ENCODE measurements around the gene PPP1R7. TPM values are rescaled to one million over a fixed set of nuclear protein-coding genes. Genes with fewer than 3 reads are reported as not detected.

PPP1R7 gene
- total RNA-seq, 1 donor from 2014 or later: 52.9 TPM

- no peaks in the 10 kb centered on the region for H3K36me3 ChIP-seq
- H3K27me3 Mint-ChIP-seq (ENCODE audit: insufficient read depth, low read depth): no peaks in the 10 kb centered on the region
Observed at GRCh38 chr2:241126771-241127202, 23.5 kb upstream of the PPP1R7 start.

DNA sequence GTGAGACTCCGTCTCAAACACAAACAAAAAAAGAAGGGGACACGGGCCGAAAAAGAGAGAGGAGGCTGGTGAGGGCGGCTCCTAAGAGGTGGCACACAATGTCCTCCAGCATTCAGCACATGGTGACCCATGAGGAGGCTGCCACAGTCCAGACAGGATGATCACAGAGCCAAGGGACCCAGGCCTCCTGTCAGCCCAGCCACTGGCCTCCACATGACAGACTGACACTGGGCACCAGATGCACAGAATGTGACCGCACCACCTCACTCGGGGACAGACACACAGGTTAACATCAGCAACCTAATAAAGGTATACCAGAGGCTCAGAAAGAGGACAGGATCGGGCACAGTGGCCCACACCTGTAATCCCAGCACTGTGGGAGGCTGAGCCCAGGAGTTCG lies 22.0 kb upstream of the PPP1R7 start:
- no peaks in the 10 kb centered on the region for H3K9me3 Mint-ChIP-seq

More at GRCh38 chr2:241126771-241127202, 23.5 kb upstream of the PPP1R7 start:
- Mint-ChIP-seq H3K36me3 (peaks cover 2% of the 10 kb centered on the region), H3K9me3 (no peaks in the 10 kb centered on the region), H3K4me3 (no peak overlapping the region), H3K27ac (no peak overlapping the region), H3K4me1 (no peaks in the 10 kb centered on the region)
- Histone ChIP-seq H3K9me3 (ENCODE audit: low read depth) (no peaks in the 10 kb centered on the region), H3K27me3 (no peaks in the 10 kb centered on the region), H3K4me2 (no peak overlapping the region), H3K27ac (no peak overlapping the region), H4K20me1 (ENCODE audit: low read depth) (no peaks in the 10 kb centered on the region), H3K4me1 (no peaks in the 10 kb centered on the region), H3K79me2 (ENCODE audit: low read depth) (no peaks in the 10 kb centered on the region), H3K4me3 (no peak overlapping the region), H3F3A (ENCODE audit: low read depth) (no peaks in the 10 kb centered on the region), H3K9ac (no peak overlapping the region), H2AFZ (replicated peaks) (no peak overlapping the region)
- no peak for TF ChIP-seq EZH2 (IDR thresholded peaks at IDR 0.05)
- no peak for TF ChIP-seq EZH2phosphoT487 (IDR thresholded peaks at IDR 0.05)
- TF ChIP-seq, protein P1, sequence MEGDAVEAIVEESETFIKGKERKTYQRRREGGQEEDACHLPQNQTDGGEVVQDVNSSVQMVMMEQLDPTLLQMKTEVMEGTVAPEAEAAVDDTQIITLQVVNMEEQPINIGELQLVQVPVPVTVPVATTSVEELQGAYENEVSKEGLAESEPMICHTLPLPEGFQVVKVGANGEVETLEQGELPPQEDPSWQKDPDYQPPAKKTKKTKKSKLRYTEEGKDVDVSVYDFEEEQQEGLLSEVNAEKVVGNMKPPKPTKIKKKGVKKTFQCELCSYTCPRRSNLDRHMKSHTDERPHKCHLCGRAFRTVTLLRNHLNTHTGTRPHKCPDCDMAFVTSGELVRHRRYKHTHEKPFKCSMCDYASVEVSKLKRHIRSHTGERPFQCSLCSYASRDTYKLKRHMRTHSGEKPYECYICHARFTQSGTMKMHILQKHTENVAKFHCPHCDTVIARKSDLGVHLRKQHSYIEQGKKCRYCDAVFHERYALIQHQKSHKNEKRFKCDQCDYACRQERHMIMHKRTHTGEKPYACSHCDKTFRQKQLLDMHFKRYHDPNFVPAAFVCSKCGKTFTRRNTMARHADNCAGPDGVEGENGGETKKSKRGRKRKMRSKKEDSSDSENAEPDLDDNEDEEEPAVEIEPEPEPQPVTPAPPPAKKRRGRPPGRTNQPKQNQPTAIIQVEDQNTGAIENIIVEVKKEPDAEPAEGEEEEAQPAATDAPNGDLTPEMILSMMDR (IDR thresholded peaks at IDR 0.05): no peak
- DNase-seq (ENCODE audit: low spot score): no peak

GRCh38 chr2:241129086-241129871 lies 21.0 kb upstream of the PPP1R7 start:
- no peak overlapping the region for H3K27ac ChIP-seq
- TF ChIP-seq EZH2 (IDR thresholded peaks at IDR 0.05) (no peak), EZH2phosphoT487 (IDR thresholded peaks at IDR 0.05) (no peak)
- TF ChIP-seq, protein P1 (IDR thresholded peaks at IDR 0.05): no peak
- no peak for DNase-seq (ENCODE audit: low spot score)
- Mint-ChIP-seq H3K4me3 (no peak overlapping the region), H3K36me3 (peaks cover 7% of the 10 kb centered on the region), H3K4me1 (no peaks in the 10 kb centered on the region), H3K27me3 (ENCODE audit: insufficient read depth, low read depth) (no peaks in the 10 kb centered on the region), H3K27ac (no peak overlapping the region), H3K9me3 (no peaks in the 10 kb centered on the region)
- H3K9ac ChIP-seq: no peak overlapping the region
- H4K20me1 ChIP-seq (ENCODE audit: low read depth): no peaks in the 10 kb centered on the region
- no peaks in the 10 kb centered on the region for H3K79me2 ChIP-seq (ENCODE audit: low read depth)
- no peaks in the 10 kb centered on the region for H3F3A ChIP-seq (ENCODE audit: low read depth)
- H3K9me3 ChIP-seq (ENCODE audit: low read depth): no peaks in the 10 kb centered on the region
- H3K4me3 ChIP-seq: no peak overlapping the region
- H3K27me3 ChIP-seq: no peaks in the 10 kb centered on the region
- H3K36me3 ChIP-seq: no peaks in the 10 kb centered on the region
- H3K4me2 ChIP-seq: no peak overlapping the region
- H3K4me1 ChIP-seq: no peaks in the 10 kb centered on the region
- no peak overlapping the region for H2AFZ ChIP-seq (replicated peaks)

More for the DNA sequence above, 22.0 kb upstream of the PPP1R7 start:
- DNase-seq (ENCODE audit: low spot score): no peak
- H3K27ac ChIP-seq: no peak overlapping the region
- Mint-ChIP-seq H3K27me3 (ENCODE audit: insufficient read depth, low read depth) (no peaks in the 10 kb centered on the region), H3K27ac (no peak overlapping the region), H3K36me3 (peaks cover 7% of the 10 kb centered on the region), H3K4me3 (no peak overlapping the region), H3K4me1 (no peaks in the 10 kb centered on the region)
- no peaks in the 10 kb centered on the region for H4K20me1 ChIP-seq (ENCODE audit: low read depth)
- H3K9ac ChIP-seq: no peak overlapping the region
- H3K27me3 ChIP-seq: no peaks in the 10 kb centered on the region
- no peak overlapping the region for H3K4me3 ChIP-seq
- no peak for TF ChIP-seq EZH2 (IDR thresholded peaks at IDR 0.05)
- TF ChIP-seq, protein P1 (IDR thresholded peaks at IDR 0.05): no peak
- no peak for TF ChIP-seq EZH2phosphoT487 (IDR thresholded peaks at IDR 0.05)
- H3K4me1 ChIP-seq: no peaks in the 10 kb centered on the region
- no peaks in the 10 kb centered on the region for H3F3A ChIP-seq (ENCODE audit: low read depth)
- no peaks in the 10 kb centered on the region for H3K79me2 ChIP-seq (ENCODE audit: low read depth)
- H3K9me3 ChIP-seq (ENCODE audit: low read depth): no peaks in the 10 kb centered on the region
- no peaks in the 10 kb centered on the region for H3K36me3 ChIP-seq
- no peak overlapping the region for H2AFZ ChIP-seq (replicated peaks)
- no peak overlapping the region for H3K4me2 ChIP-seq

Measured in neural progenitor cell (in vitro differentiated cells).